Coronary artery (tissue), 2 donors: Measurements from ENCODE around the gene APBA2.

ENCODE experiments used
- DNase-seq: peaks from one replicate; pipeline ENCODE4 v3.0.0-alpha.2; 2017; ENCODE audit warnings: low spot score
- H3K27ac ChIP-seq, 2 donors: fragments of 200-600 bp; sonication (generic); one replicate each; pipeline ENCODE4 v1.5.1; 2016 to 2019
- H3K4me3 ChIP-seq: fragments of 200-600 bp; sonication (generic); 2 replicates; pipeline ENCODE4 v1.5.1; 2016; ENCODE audit warnings: mild to moderate bottlenecking, moderate library complexity
- CTCF ChIP-seq: fragments of 200-600 bp; sonication (generic); IDR thresholded peaks from one replicate; pipeline ENCODE4 v1.5.1; 2019; ENCODE audit warnings: antibody characterized with exemption

APBA2 gene

GRCh38 chr15:29123171-29123570, 237.4 kb downstream of the APBA2 start:
- DNase-seq, result no peak
- Histone ChIP-seq H3K27ac (no peak overlapping the region), H3K4me3 (no peak overlapping the region)
- no peak for TF ChIP-seq CTCF

GRCh38 chr15:29123991-29124390, 238.2 kb downstream of the APBA2 start:
- no peak for TF ChIP-seq CTCF
- H3K27ac ChIP-seq, result no peak overlapping the region
- no peak for DNase-seq

GRCh38 chr15:29124581-29125381, 239.0 kb downstream of the APBA2 start:
- Histone ChIP-seq H3K27ac (no peak overlapping the region), H3K4me3 (no peak overlapping the region)
- DNase-seq, result no peak
- no peak for TF ChIP-seq CTCF

More at GRCh38 chr15:29123991-29124390, 238.2 kb downstream of the APBA2 start:
- H3K4me3 ChIP-seq, result no peak overlapping the region

- no peak for TF ChIP-seq CTCF
Measured at GRCh38 chr15:29125382-29126207, 239.8 kb downstream of the APBA2 start.

GRCh38 chr15:29126208-29126536, 240.4 kb downstream of the APBA2 start:
- Histone ChIP-seq H3K27ac (no peak overlapping the region), H3K4me3 (no peak overlapping the region)
- no peak for DNase-seq
- TF ChIP-seq CTCF, result no peak

More at GRCh38 chr15:29125382-29126207, 239.8 kb downstream of the APBA2 start:
- H3K4me3 ChIP-seq, result no peak overlapping the region
- DNase-seq, result no peak
- H3K27ac ChIP-seq, result no peak overlapping the region

GRCh38 chr15:29126821-29127461, 241.2 kb downstream of the APBA2 start:
- no peak for DNase-seq
- no peak for TF ChIP-seq CTCF
- no peak overlapping the region for H3K27ac ChIP-seq

More at GRCh38 chr15:29126821-29127461, 241.2 kb downstream of the APBA2 start:
- no peak overlapping the region for H3K4me3 ChIP-seq
